Measurements from ENCODE around the gene GSAP. TPM values are rescaled to one million over a fixed set of nuclear protein-coding genes. Genes with fewer than 3 reads are reported as not detected.

GSAP gene
- total and polyA plus RNA-seq, 2 of the 4 experiments (the other 2 are of a cell fraction), result 1.6 to 1.8 TPM

- no peak overlapping the region for H4K5ac ChIP-seq (ENCODE audit: low read depth, low read length)
- WGBS, 2 experiments (ENCODE audit: extremely low coverage in 2 of 2, insufficient read length in 1 of 2), result no CpG with 5 or more reads among the region's 3 CpGs
- H3K18ac ChIP-seq (ENCODE audit: low read depth, low read length), result no peak overlapping the region
- no peak overlapping the region for H4K91ac ChIP-seq (ENCODE audit: insufficient read depth, low read depth, low read length)
- H2BK20ac ChIP-seq (ENCODE audit: low read depth, low read length), result no peak overlapping the region
- CTCF ChIA-PET, result no interaction called here
- intact Hi-C loops (cut with micrococcal nuclease), result no loop called here
- TF ChIP-seq MAZ (IDR thresholded peaks at IDR 0.05; ENCODE audit: borderline replicate concordance, low read depth, low read length) (no peak), CHD1 (IDR thresholded peaks at IDR 0.05; ENCODE audit: low read depth, low read length) (no peak), MXI1 (IDR thresholded peaks at IDR 0.05; ENCODE audit: borderline replicate concordance, low read depth, low read length) (no peak), NFE2L2 (IDR thresholded peaks at IDR 0.05; ENCODE audit: low read depth, low read length) (no peak), CEBPB (IDR thresholded peaks at IDR 0.05; ENCODE audit: low read depth, low read length) (peak; percentile 98)
- H3K14ac ChIP-seq (replicated peaks; ENCODE audit: low read depth, low read length), result no peak overlapping the region
- dilution Hi-C loops (cut with HindIII; ENCODE audit: low sequenced_read_pairs, unreplicated experiment), result no loop called here
- no peak for ATAC-seq (ENCODE audit: low read depth)
- no peak overlapping the region for H3K27ac ChIP-seq (ENCODE audit: insufficient read depth, low read length)
- peak; percentile 41 for DNase-seq
- H3K4me3 ChIP-seq (ENCODE audit: insufficient read depth, low read depth, low read length), result no peak overlapping the region
- no peaks in the 10 kb centered on the region for H4K20me1 ChIP-seq (ENCODE audit: insufficient read depth, low read length)
- POLR2A ChIA-PET (ENCODE audit: unreplicated experiment), result interaction anchor here (0.7 kb wide), 1 partner anchor 81 kb away, joined by 3 read pairs; no protein-coding TSS in a partner anchor
- no peak overlapping the region for H2AK9ac ChIP-seq (replicated peaks; ENCODE audit: low read depth, low read length, poor library complexity)
- no peak overlapping the region for H3K4me2 ChIP-seq (ENCODE audit: low read depth, low read length)
- H3K36me3 ChIP-seq (ENCODE audit: control insufficient read depth, insufficient read depth, low read length), result no peaks in the 10 kb centered on the region
- H2AFZ ChIP-seq (replicated peaks; ENCODE audit: low read length, poor library complexity), result no peak overlapping the region
- H2BK15ac ChIP-seq (ENCODE audit: low read depth, low read length), result no peak overlapping the region
- no peak overlapping the region for H3K4ac ChIP-seq (ENCODE audit: low read depth, low read length)
- no peak overlapping the region for H2BK5ac ChIP-seq (ENCODE audit: low read depth, low read length, poor library complexity, severe bottlenecking)
- in situ Hi-C loops (cut with MboI; ENCODE audit: low sequenced_read_pairs), result no loop called here
- no peak overlapping the region for H3K9ac ChIP-seq (ENCODE audit: low read depth, low read length)
- BruUV-seq (replicated peaks), result no TSS peak
- H2BK120ac ChIP-seq (ENCODE audit: low read depth, low read length), result no peak overlapping the region
- peaks cover 3% of the 10 kb centered on the region for H3K9me1 ChIP-seq (ENCODE audit: insufficient read depth, low read length)
- no peak overlapping the region for H3K23ac ChIP-seq (ENCODE audit: low read depth, low read length)
- no peak overlapping the region for H4K8ac ChIP-seq (ENCODE audit: low read depth in 2 of 2, low read length in 2 of 2)
- H2AK5ac ChIP-seq (ENCODE audit: low read depth, low read length), result no peak overlapping the region
- no peak overlapping the region for H3K56ac ChIP-seq (ENCODE audit: extremely low read depth, insufficient read depth, low read length)
- H3K79me1 ChIP-seq (ENCODE audit: low read depth in 1 of 2, low read length in 2 of 2), result no peaks in the 10 kb centered on the region
- H3K9me3 ChIP-seq (ENCODE audit: control insufficient read depth, insufficient read depth, low read length), result no peaks in the 10 kb centered on the region
- H3K27me3 ChIP-seq (ENCODE audit: control insufficient read depth, insufficient read depth, low read length), result no peaks in the 10 kb centered on the region
- peaks cover 2% of the 10 kb centered on the region for H3K4me1 ChIP-seq (ENCODE audit: control insufficient read depth, insufficient read depth, low read length)
Measured at GRCh38 chr7:77458786-77459185, 42.6 kb upstream of the GSAP start.

Measured in IMR-90 (cell line).